ENCODE data around the gene CNTN4. TPM values are rescaled to one million over a fixed set of nuclear protein-coding genes. Genes with fewer than 3 reads are reported as not detected.

CNTN4 gene
- total and polyA plus RNA-seq, 2 experiments from 2014 or later: 5.6 to 7.9 TPM

GRCh38 chr3:2896308-2896939 is 797.8 kb downstream of the CNTN4 start:
- H3K36me3 ChIP-seq: no peaks in the 10 kb centered on the region
- H3K27ac ChIP-seq: no peak overlapping the region
- H3K4me3 ChIP-seq: no peak overlapping the region
- H3K27me3 ChIP-seq: no peaks in the 10 kb centered on the region
- H3K9me3 ChIP-seq (ENCODE audit: low read depth): no peaks in the 10 kb centered on the region
- H3K4me1 ChIP-seq (ENCODE audit: low read depth): no peaks in the 10 kb centered on the region
- no peak for TF ChIP-seq CTCF (IDR thresholded peaks at IDR 0.05; ENCODE audit: low read depth, low read length)
- DNase-seq (ENCODE audit: low read depth in 1 of 2, low spot score in 1 of 2): no peak

- H3K27ac ChIP-seq: no peak overlapping the region
- no peak for DNase-seq (ENCODE audit: low read depth in 1 of 2, low spot score in 1 of 2)
- H3K27me3 ChIP-seq: no peaks in the 10 kb centered on the region
- no peak for TF ChIP-seq CTCF (IDR thresholded peaks at IDR 0.05; ENCODE audit: low read depth, low read length)
- no peaks in the 10 kb centered on the region for H3K36me3 ChIP-seq
- H3K4me1 ChIP-seq (ENCODE audit: low read depth): no peaks in the 10 kb centered on the region
- H3K4me3 ChIP-seq: no peak overlapping the region
- no peaks in the 10 kb centered on the region for H3K9me3 ChIP-seq (ENCODE audit: low read depth)
These were observed 799.2 kb downstream of the CNTN4 start for GRCh38 chr3:2897821-2898220.

- Histone ChIP-seq H3K27me3 (no peaks in the 10 kb centered on the region), H3K36me3 (no peaks in the 10 kb centered on the region), H3K9me3 (ENCODE audit: low read depth) (no peaks in the 10 kb centered on the region), H3K27ac (no peak overlapping the region), H3K4me3 (no peak overlapping the region), H3K4me1 (ENCODE audit: low read depth) (no peaks in the 10 kb centered on the region)
- no peak for DNase-seq (ENCODE audit: low read depth in 1 of 2, low spot score in 1 of 2)
- TF ChIP-seq CTCF (IDR thresholded peaks at IDR 0.05; ENCODE audit: low read depth, low read length): no peak
These were observed 800.1 kb downstream of the CNTN4 start for GRCh38 chr3:2898591-2899353.

GRCh38 chr3:2904054-2904453 is 805.4 kb downstream of the CNTN4 start:
- Histone ChIP-seq H3K36me3 (no peaks in the 10 kb centered on the region), H3K4me3 (no peak overlapping the region), H3K27me3 (no peaks in the 10 kb centered on the region), H3K4me1 (ENCODE audit: low read depth) (no peaks in the 10 kb centered on the region), H3K27ac (no peak overlapping the region), H3K9me3 (ENCODE audit: low read depth) (no peaks in the 10 kb centered on the region)
- DNase-seq (ENCODE audit: low read depth in 1 of 2, low spot score in 1 of 2): no peak
- TF ChIP-seq CTCF (IDR thresholded peaks at IDR 0.05; ENCODE audit: low read depth, low read length): no peak

- TF ChIP-seq CTCF (IDR thresholded peaks at IDR 0.05; ENCODE audit: low read depth, low read length): no peak
- Histone ChIP-seq H3K9me3 (ENCODE audit: low read depth) (no peaks in the 10 kb centered on the region), H3K4me3 (no peak overlapping the region), H3K27ac (no peak overlapping the region), H3K36me3 (no peaks in the 10 kb centered on the region), H3K4me1 (ENCODE audit: low read depth) (no peaks in the 10 kb centered on the region), H3K27me3 (no peaks in the 10 kb centered on the region)
- no peak for DNase-seq (ENCODE audit: low read depth in 1 of 2, low spot score in 1 of 2)
These were observed 810.2 kb downstream of the CNTN4 start for GRCh38 chr3:2908693-2909351.

Data from cardiac muscle cell (in vitro differentiated cells and primary cell).